HepG2 (cell line): Measurements from ENCODE around the gene NARS2. TPM values are rescaled to one million over a fixed set of nuclear protein-coding genes. Genes with fewer than 3 reads are reported as not detected.

Experiments used
- ATAC-seq: fragments of 200-7000 bp; cut with Tn5 transposase; 3 replicates; pipeline ENCODE4 v1.9.1; 2020; ENCODE audit warnings: mild to moderate bottlenecking, moderate library complexity
- BruUV-seq: library from RNA; stranded (reverse); fragments of 400-500 nt; replicated peaks from 2 replicates; lab custom pipeline; 2021; lab: Mats Ljungman, UMichigan
- CTCF ChIA-PET: fragments of 300-600 bp; formaldehyde crosslinking; extraction: SDS; loops from one replicate; lab custom pipeline; 2021; ENCODE audit warnings: low total read pairs, inconsistent platforms, low intra/inter-chr PET ratio; lab: Yijun Ruan, JAX
- POLR2A ChIA-PET: fragments of 350-600 bp; sonication (Branson Sonifier 250); formaldehyde crosslinking; loops from one replicate; lab custom pipeline; 2020; ENCODE audit warnings: antibody characterized with exemption, inconsistent platforms; lab: Yijun Ruan, JAX
- DNase-seq: peaks from one replicate; pipeline ENCODE4 v3.0.0-alpha.2; 2015; ENCODE audit warnings: low spot score
- FAIRE-seq: peaks from 3 replicates; lab custom pipeline; 2011; peaks lifted over from hg19 to GRCh38; lab: Jason Lieb, UNC
- H2AFZ ChIP-seq: one replicate; pipeline ENCODE4 v1.6.1; 2011; ENCODE audit warnings: low read length, inconsistent platforms
- H3K27ac ChIP-seq: fragments of 300-600 bp; 3 replicates; pipeline ENCODE4 v1.8.0; 2011; ENCODE audit warnings: mixed run types, mild to moderate bottlenecking, mixed read lengths, low read length, inconsistent platforms; ENCODE audit not compliant: insufficient read depth; ENCODE audit errors: extremely low read length
- H3K27me3 ChIP-seq, 2 experiments: fragments of 200-600 bp in 1 of 2; 2 replicates in 1 of 2; 3 replicates in 1 of 2; pipeline versions ENCODE4 v1.6.0 to v1.8.0; 2011; ENCODE audit warnings: low read length in 2 of 2, mild to moderate bottlenecking in 2 of 2, moderate library complexity in 2 of 2, inconsistent platforms in 1 of 2; ENCODE audit not compliant: insufficient read depth in 2 of 2, control insufficient read depth in 1 of 2
- H3K36me3 ChIP-seq, 2 experiments: fragments of 200-600 bp in 1 of 2; replicated peaks in 1 of 2; 2 replicates in 1 of 2; 3 replicates in 1 of 2; pipeline versions ENCODE4 v1.5.1 to v1.8.0; 2011; ENCODE audit warnings: low read length in 2 of 2, inconsistent platforms in 1 of 2; ENCODE audit not compliant: insufficient read depth in 2 of 2, control insufficient read depth in 1 of 2
- H3K4me1 ChIP-seq: 2 replicates; pipeline ENCODE4 v1.5.1; 2012; ENCODE audit warnings: low read length, inconsistent platforms; ENCODE audit not compliant: insufficient read depth
- H3K4me2 ChIP-seq: 2 replicates; pipeline ENCODE4 v1.6.0; 2011; ENCODE audit warnings: low read depth, low read length, inconsistent platforms
- H3K4me3 ChIP-seq, 3 experiments: fragments of 200-600 bp in 1 of 3; sonication (generic), shearing (Covaris generic) in 1 of 3; replicated peaks in 1 of 3; 2 replicates each; pipeline ENCODE4 v1.5.1; 2011 to 2016; ENCODE audit warnings: low read length in 3 of 3, inconsistent platforms in 2 of 3, low read depth in 2 of 3, mild to moderate bottlenecking in 2 of 3, control low read depth in 1 of 3, mixed read lengths in 1 of 3; ENCODE audit not compliant: insufficient read depth in 1 of 3
- H3K79me2 ChIP-seq: one replicate; pipeline ENCODE4 v1.6.1; 2011; ENCODE audit warnings: low read length, inconsistent platforms; ENCODE audit not compliant: insufficient read depth
- H3K9ac ChIP-seq: 2 replicates; pipeline ENCODE4 v1.6.0; 2011; ENCODE audit warnings: mild to moderate bottlenecking, low read depth, low read length, inconsistent platforms; ENCODE audit not compliant: insufficient read depth
- H3K9me3 ChIP-seq: 2 replicates; pipeline ENCODE4 v1.5.1; 2012; ENCODE audit warnings: mild to moderate bottlenecking, low read length
- H4K20me1 ChIP-seq: 2 replicates; pipeline ENCODE4 v1.6.0; 2011; ENCODE audit warnings: inconsistent platforms, mild to moderate bottlenecking, low read length, moderate library complexity; ENCODE audit not compliant: insufficient read depth
- GATAD2A ChIP-seq: IDR thresholded peaks from 2 replicates; pipeline ENCODE4 v1.6.1; 2016
- RXRB ChIP-seq: IDR thresholded peaks from 2 replicates; pipeline ENCODE4 v1.6.1; 2016; ENCODE audit warnings: borderline replicate concordance, missing genetic modification reagents, missing compliant biosample characterization
- ZFP91 ChIP-seq: sonication (generic); formaldehyde crosslinking; IDR thresholded peaks from 2 replicates; pipeline ENCODE4 v1.9.0; 2022; ENCODE audit warnings: missing genetic modification reagents, mild to moderate bottlenecking, borderline replicate concordance
- ZNF264 ChIP-seq: sonication (generic); formaldehyde crosslinking; IDR thresholded peaks from 2 replicates; pipeline ENCODE4 v1.4.0; 2020; ENCODE audit warnings: missing genetic modification reagents
- WGBS: methylation state at CpG from one replicate; pipeline ENCODE4 v1.1.6; 2017; ENCODE audit warnings: low lambda C conversion rate; 5-methylcytosine and 5-hydroxymethylcytosine counted together
- in situ Hi-C: cut with HindIII; loops from 2 replicates; pipeline ENCODE4 v1.10.0; 2017; ENCODE audit warnings: low pct_unique_long_range_greater_than_20kb; ENCODE audit not compliant: extremely low pct_ligation_motif_present
- intact Hi-C: fragments of 100-400 bp; cut with micrococcal nuclease; formaldehyde crosslinking; loops from one replicate; pipeline ENCODE4 v1.10.0; 2022; ENCODE audit not compliant: unreplicated experiment
- polyA plus RNA-seq, 8 experiments: library from polyadenylated mRNA; depleted of rRNA in 3 of 8; stranded (reverse) in 7 of 8; unstranded in 1 of 8; fragments of >200 nt; fragmentation: Illumina TruSeq in 4 of 8; extraction: Trizol in 4 of 8; gene quantifications; 2 replicates each; pipeline versions ENCODE4 v1.2.1 to v1.2.3, GENCODE V29; 2011 to 2016; ENCODE audit warnings: low read depth in 4 of 8, missing spikeins in 1 of 8, mixed read lengths in 1 of 8; ENCODE audit not compliant: insufficient read depth in 1 of 8
- total RNA-seq, 5 experiments: library from RNA; depleted of rRNA; stranded (reverse); fragments of >200 nt; fragmentation: Illumina TruSeq; extraction: Trizol; gene quantifications; 2 replicates each; pipeline ENCODE4 v1.2.3, GENCODE V29; 2016; ENCODE audit warnings: low read depth in 1 of 5
- TF ChIP-seq, protein P1 (sequence below): sonication (generic); formaldehyde crosslinking; IDR thresholded peaks from 2 replicates; pipeline ENCODE4 v1.5.0; 2020; ENCODE audit warnings: mild to moderate bottlenecking, missing genetic modification reagents, moderate library complexity
- TF ChIP-seq, protein P2 (sequence below): IDR thresholded peaks from 2 replicates; pipeline ENCODE4 v1.6.1; 2016; ENCODE audit warnings: missing compliant biosample characterization, missing genetic modification reagents, borderline replicate concordance

Gene NARS2
- total and polyA plus RNA-seq, 2 of the 13 experiments (the other 11 are each of a cell fraction or from before 2014, with no cell fraction given), result 45.9 to 65.0 TPM

DNA sequence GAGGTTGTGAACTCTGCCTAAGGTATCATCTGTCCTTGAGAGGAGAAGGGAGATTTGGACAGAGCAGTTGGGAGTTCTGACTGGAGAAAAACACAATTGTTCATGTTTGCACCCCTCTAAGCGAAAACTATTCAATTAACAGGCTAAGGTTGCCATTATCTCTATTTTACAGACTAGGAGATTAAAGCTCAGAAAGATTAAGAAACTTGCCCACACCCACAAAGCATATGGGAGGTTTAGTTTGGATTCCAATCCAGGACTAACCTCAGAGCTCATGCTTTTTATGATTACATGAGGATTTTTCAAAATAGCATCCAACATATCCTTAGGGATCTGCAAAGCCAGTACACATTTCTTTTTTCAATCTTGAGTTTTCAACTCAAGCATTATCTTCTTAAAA lies 179.1 kb downstream of the NARS2 start:
- FAIRE-seq (no peak), ATAC-seq (no peak), DNase-seq (no peak)
- H3K9me3 ChIP-seq, result no peaks in the 10 kb centered on the region
- H3K27me3 ChIP-seq, result no peaks in the 10 kb centered on the region
- CTCF ChIA-PET, result no interaction called here
- H3K4me2 ChIP-seq, result no peak overlapping the region
- peaks cover 4% of the 10 kb centered on the region for H3K79me2 ChIP-seq
- no TSS peak for BruUV-seq
- no peaks in the 10 kb centered on the region; the same call in 1 of the 2 replicates for H4K20me1 ChIP-seq
- POLR2A ChIA-PET, result no interaction called here
- WGBS, result 94% methylated on average over 1 of the region's 1 CpG
- no peak for TF ChIP-seq ZNF264 (CRISPR knock-in tag)
- no peak for TF ChIP-seq ZFP91
- TF ChIP-seq RXRB (CRISPR knock-in tag), result no peak
- TF ChIP-seq GATAD2A (CRISPR knock-in tag), result no peak
- TF ChIP-seq, protein P1, sequence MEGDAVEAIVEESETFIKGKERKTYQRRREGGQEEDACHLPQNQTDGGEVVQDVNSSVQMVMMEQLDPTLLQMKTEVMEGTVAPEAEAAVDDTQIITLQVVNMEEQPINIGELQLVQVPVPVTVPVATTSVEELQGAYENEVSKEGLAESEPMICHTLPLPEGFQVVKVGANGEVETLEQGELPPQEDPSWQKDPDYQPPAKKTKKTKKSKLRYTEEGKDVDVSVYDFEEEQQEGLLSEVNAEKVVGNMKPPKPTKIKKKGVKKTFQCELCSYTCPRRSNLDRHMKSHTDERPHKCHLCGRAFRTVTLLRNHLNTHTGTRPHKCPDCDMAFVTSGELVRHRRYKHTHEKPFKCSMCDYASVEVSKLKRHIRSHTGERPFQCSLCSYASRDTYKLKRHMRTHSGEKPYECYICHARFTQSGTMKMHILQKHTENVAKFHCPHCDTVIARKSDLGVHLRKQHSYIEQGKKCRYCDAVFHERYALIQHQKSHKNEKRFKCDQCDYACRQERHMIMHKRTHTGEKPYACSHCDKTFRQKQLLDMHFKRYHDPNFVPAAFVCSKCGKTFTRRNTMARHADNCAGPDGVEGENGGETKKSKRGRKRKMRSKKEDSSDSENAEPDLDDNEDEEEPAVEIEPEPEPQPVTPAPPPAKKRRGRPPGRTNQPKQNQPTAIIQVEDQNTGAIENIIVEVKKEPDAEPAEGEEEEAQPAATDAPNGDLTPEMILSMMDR (CRISPR knock-in tag), result no peak
- TF ChIP-seq, protein P2, sequence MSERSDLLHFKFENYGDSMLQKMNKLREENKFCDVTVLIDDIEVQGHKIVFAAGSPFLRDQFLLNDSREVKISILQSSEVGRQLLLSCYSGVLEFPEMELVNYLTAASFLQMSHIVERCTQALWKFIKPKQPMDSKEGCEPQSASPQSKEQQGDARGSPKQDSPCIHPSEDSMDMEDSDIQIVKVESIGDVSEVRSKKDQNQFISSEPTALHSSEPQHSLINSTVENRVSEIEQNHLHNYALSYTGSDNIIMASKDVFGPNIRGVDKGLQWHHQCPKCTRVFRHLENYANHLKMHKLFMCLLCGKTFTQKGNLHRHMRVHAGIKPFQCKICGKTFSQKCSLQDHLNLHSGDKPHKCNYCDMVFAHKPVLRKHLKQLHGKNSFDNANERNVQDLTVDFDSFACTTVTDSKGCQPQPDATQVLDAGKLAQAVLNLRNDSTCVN (CRISPR knock-in tag), result no peak
- in situ Hi-C loops (no loop called here), intact Hi-C loops (no loop called here)
- H3K36me3 ChIP-seq, result no peaks in the 10 kb centered on the region
- H3K9ac ChIP-seq, result no peak overlapping the region
- H3K4me1 ChIP-seq, result peaks cover 32% of the 10 kb centered on the region
- no peak overlapping the region for H3K27ac ChIP-seq
- no peak overlapping the region for H2AFZ ChIP-seq
- no peak overlapping the region for H3K4me3 ChIP-seq
